HG02642 (cell line): Measurements from ENCODE around the gene DOCK11.
"Not testable (repeated sequence)": the region's sequence is repeated elsewhere in the genome, so short reads cannot be mapped to it uniquely, and the experiment has no call there.

Experiments
- ATAC-seq: cut with Tn5 transposase; IDR thresholded peaks from one replicate; pipeline ENCODE4 v1.9.1; 2021; ENCODE audit warnings: mild to moderate bottlenecking; ENCODE audit not compliant: unreplicated experiment, poor library complexity

DOCK11 gene

DNA sequence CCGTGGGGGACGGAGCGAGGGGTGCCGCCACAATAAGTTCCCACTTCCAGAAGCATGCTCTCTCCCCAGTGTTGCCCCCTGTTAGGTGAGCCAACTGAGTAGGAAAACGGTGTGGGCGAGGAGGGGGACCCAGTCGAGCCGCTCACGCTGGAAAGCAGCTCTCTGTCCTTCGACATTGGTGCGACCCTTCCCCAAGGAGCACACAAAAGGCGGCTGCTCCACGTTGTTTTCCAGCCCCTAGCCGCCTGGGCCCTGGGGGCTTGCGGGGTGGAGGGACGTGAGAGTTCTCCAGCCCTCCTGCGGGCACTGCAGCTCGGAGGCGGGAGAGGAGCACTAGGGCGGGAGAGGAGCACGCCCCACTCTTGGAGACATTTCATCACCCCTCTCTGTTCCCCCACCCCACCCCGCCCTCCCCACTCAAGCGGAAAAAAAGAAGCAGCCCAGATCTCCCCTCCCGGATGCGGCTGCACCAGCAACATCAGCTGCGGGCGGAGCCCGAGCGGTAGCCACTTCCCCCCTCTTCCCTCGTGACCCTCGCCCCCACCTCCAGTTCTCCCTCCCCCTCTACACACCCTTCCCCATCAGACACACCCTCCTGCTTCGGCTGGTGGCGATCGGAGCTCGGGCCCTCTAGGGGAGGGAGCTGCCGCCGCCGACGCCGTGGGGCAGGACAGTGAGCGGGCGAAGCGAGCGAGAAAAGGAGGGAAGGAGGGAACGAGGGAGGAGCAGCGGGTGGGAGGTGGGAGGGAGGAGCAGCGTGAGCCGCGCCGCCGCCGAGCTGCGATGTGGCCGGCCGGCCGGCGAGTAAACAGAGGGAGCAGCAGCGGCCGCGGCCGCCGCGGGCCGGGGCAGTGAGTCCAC, at the start of gene DOCK11:
Gene DOCK11, plus strand, starts transcription at position 755 of the 861 bp plus-strand sequence. CDS start 157 bp downstream, outside the sequence.
- peak; percentile 72 for ATAC-seq

DNA sequence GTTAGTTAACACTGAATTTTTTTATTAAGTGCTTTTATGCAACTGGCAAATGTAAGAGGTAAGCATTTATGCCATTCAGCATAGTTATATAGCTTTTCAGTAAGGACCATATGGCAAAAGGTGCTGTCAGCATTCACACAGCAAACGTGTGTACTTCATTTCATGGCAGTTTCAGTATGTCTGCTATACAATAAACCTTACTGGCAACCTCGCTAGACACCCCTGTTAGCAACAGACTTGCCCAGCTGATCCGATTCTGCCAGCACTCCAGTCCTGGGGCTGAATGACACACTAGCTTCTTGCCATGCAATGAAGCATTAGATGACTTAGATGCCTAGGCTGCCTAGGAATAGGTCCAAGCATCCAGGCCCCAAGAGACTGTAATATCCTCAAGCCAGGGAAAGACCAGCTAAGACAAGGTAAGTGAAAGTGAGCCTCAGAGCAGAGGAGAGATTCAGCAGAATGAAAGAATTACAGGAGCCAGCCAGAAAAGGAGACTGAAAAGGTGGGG, 47.3 kb upstream of the DOCK11 start:
- ATAC-seq: no peak

DNA sequence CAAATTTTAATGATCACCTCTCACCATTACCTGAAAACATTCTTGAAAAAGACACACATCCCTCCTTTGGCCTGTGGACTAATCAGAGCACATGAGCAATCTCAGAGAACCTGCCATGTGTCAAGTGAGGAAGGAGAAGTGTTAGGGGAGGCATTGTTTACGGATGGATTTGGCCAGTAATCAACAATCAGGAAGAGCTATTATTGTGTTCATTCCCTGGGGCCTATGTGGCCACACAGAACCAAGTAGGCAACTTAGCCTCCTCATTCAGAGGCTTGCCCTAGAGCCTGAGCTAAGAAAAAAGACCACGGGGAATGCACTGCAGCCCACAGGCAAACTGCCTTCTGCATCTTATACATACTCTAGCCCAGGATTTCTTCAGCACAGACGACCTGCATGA, 40.6 kb upstream of the DOCK11 start:
- ATAC-seq: no peak

DNA sequence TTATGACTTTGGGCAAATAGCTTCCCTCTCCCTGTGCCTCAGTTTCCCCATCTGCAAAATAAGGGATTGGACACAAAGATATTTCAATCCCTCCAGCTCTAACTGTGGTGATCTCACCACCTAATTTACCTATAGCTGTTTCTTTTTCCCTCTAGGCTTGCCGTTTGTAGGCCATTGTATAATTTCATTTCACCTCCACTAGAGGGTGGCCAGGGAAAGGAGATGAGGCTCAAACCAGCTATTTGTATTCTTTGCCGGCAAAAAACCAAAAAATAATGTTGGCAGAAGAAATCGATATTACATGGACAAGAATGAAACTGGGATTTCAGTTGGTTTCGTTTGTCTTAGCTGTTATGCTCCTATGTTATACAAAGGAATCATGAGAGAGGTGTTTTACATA, 36.1 kb upstream of the DOCK11 start:
- no peak for ATAC-seq

DNA sequence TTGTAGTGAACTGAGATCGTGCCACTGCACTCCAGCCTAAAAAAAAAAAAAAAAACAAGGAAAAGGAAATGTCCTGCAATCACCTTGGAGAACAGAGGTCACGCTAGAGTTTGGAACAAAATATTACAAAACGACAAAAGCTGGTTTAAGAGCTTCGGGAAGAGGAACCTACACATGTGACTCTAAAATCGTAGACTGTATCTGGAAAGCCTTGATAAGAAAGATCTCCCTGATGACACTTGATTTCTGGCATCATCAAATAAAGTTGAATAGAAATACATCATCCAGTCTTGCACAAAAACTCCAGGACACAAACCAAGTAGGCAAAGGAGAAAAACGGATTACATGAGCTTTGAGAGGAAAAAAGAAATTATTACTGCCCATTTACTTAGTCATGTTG, 31.1 kb upstream of the DOCK11 start:
- no peak for ATAC-seq

DNA sequence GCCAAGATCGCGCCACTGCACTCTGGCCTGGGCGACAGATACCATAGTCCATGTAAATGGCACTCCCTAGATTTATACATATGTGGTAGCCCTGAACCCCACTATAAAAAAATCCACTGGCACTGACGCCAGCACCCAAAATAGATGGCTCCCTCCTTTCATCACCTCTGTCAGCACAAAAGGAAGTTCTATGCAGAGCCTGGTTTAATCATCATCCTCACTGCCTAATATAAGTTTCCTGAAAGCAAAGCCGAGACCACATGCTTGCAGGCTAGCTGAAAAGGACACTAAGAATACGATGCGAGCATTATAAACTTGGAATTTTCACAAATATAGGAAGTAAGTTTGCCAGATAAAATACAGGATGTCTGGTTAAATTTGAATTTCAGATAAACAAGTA, 27.5 kb upstream of the DOCK11 start:
- no peak for ATAC-seq

DNA sequence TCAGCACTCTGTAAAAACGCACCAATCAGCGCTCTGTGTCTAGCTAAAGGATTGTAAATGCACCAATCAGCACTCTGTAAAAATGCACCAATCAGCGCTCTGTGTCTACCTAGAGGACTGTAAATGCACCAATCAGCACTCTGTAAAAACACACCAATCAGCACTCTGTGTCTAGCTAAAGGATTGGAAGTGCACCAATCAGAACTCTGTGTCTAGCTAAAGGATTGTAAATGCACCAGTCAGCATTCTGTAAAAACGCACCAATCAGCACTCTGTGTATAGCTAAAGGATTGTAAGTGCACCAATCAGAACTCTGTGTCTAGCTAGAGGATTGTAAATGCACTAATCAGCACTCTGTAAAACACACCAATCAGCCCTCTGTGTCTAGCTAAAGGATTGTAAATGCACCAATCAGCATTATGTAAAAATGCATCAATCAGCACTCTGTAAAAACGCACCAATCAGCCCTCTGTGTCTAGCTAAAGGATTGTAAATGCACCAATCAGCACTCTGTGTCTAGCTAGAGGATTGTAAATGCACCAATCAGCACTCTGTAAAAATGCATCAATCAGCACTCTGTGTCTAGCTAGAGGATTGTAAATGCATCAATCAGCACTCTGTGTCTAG, 24.8 kb upstream of the DOCK11 start:
- not testable (repeated sequence) for ATAC-seq

DNA sequence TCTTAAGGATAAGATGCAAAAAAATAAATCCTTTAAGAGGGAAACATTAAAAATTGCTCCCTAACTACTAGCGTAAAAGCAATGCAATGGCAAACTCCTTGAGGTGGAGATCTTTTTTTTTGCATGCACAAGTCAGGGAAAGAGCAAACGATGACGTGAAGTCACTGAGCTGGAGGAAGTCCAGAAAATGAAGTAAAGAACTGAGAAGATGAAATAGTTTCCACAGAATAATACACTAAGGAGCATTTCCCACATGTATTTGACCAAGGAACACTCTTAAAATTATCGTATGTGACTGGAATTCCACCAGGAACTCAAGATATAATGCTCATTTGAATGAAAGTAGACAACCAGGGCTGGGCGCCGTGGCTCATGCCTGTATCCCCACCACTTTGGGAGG, 21.0 kb upstream of the DOCK11 start:
- ATAC-seq: no peak

DNA sequence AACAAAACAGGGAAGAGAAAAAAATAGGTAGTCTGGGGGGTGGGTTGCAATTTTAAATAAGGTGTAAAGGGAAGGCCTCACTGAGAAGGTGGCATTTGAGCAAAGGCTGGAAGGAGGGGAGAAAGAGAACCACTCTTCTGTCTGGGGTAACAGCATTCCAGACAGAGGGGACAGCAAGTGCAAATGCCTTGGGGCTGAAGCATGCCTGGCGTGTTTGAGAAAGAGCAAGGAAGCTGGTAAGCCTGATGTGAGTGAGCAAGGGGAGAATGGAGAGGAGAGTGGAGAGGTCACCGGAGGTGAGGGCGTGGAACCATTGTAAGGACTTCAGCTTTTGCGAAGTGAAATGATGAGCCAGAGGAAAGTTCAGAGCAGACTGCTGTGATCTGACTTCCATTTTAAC, 19.7 kb upstream of the DOCK11 start:
- ATAC-seq: no peak

DNA sequence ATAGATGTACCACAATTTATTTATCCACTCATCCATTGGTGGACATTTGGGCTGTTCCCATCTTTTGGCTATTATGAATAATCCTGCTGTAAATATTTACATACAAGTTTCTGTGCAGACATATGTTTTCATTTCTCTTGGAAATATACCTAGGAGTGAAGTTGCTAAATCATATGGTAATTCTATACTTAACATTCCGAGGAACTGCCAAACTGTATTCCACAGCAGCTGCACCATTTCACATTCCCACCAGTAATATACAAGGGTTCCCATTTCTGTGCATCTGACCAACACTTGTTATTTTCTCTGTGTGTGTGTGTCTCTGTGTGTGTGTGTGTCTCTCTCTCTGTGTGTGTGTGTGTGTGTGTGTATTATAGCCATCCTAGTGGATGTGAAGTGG, 15.4 kb upstream of the DOCK11 start:
- no peak for ATAC-seq

DNA sequence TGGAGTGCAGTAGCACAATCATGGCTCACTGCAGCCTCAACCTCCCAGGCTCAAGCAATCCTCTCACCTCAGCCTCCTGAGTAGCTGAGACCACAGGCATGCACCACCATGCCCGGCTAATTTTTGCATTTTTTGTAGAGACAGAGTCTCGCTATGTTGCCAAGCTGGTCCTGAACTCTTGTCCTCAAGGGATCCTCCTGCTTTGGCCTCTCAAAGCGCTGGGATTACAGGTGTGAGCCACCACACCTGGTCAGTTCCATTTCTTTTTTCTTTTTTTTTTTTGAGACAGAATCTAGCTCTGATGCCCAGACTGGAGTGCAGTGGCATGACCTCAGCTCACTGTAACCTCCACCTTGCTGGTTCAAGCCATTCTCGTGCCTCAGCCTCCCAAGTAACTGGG, 13.2 kb upstream of the DOCK11 start:
- ATAC-seq: not testable (repeated sequence)

DNA sequence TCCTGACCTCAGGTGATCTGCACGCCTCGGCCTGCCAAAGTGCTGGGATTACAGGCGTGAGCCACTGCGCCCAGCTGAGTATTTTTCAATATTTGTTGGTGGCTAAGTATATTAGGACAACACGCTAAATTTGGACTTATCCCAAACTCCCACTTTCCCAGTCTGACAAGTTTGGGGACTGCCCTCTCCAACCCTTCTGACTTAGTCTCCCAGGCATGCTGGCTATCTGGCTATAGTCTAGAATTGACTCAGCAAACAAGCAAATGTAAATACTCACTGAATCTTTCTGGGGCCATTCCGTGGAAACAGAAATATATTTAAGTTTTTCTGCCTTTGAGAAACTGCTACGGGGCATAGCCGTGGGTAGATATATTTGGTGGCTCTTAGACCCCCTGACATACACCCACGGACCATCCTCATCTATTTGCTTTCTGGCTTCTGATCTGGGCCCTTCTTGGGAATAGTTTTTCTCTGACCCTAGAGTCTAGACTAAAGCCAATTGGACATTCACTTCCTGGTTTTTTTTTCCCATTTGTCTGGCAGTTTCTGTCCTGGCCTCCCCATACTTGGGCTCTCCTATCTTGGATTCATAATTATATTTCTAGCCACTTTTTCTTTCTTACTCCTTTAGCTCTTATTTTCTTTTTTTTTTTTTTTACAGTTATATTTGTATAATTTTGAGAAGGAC, 11.3 kb upstream of the DOCK11 start:
- no peak for ATAC-seq

DNA sequence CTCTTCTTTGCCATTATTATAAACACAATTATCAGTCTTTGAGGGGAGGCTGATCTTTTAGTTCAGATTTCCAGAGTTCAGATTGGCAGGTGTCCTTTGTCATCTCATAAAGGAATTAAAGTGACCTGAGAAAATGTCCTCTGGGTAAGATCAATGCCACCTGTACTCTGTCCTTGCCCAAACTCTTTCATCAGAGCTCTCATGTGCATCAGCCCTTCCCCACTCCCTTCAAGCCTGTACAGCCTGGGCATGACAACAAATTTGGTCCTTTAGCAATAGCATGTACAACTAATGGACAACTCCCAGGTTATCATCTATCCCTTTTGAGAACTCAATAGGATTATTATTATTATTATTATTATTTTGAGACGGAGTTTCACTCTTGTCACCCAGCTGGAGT, 8.9 kb upstream of the DOCK11 start:
- not testable (repeated sequence) for ATAC-seq

DNA sequence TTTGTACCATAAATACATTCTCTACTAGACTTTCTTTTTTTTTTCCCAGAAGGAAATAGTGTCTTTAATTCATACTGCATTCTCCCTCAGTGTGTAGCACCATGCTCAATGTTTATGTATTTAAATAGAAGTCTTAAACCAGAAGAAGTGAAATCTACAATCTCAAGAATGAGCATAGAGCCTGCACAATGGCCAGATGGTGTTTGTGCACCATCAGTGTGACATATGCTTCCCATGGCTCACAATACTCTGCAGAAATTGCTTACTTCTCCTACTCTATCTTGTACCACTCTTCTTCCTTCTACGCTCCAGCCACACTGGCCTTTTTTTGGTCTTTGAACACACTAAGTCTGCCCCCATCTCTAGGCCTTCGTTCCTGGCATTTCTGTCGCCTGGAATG, 2.6 kb upstream of the DOCK11 start:
- ATAC-seq: no peak

DNA sequence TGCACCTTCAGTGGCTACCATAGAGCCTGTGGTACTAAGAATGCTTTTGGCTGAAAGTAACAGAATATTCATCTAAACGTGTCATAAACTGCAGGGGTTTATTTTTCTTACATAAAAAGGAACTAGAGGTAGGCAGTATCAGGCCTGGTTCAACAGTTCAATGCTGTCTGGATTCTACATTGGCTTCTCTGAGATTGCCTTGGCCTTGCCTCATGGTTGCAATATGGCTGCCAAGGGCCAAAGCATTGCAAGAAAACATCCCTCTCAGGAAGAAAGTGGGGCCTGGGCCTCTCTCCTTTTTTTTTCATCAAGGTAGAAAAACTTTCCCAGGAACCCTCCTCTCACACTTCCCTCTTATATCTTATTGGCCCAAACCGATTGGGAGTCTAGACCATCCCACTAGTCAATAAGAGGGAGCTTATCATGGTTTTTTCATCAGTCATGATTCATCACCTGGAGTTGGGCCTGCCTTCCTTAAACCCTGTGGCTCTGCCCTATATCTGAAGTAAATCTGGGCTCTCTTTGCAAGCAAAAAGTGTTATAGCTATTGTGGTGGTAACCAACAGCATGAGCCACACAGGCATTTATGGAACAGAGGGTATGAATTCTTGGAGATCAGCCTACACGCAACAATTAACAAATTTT, 1.8 kb upstream of the DOCK11 start:
- no peak for ATAC-seq

DNA sequence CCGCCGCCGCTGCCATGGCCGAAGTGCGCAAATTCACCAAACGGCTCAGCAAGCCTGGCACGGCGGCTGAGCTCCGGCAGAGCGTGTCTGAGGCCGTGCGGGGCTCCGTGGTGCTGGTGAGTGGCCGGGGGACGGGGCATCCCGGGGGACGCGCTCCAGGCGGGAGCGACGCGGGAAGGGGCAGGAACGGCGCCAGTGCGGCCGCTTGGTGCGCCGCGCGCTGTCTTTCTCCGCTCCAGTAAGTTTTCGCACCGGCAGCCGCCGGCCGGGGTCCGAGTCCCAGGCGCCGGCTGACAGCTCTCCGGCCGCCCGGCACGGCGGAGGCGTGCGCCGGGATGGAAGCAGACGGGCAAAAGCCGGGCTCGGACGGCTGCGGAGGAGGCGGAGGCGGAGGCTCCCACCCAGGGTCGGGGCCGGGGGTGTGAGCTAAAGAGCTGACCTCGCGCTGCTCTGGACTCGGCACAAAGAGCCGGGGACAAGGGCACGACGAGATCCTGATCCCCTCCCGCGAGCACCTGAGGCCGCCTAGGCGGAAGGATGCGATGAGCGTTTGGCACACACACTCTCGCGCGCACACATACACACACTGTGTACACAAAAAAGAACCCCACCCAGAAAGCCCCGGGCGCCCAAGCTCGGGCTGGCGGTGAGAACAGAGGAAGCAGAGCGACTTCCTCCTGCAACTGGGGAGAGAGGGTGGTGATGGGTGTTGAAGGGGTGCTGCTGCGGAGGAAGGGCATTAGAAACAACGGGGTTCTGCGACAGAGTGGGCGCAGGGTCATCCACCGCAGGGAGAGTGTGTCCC, 545 bp downstream of the DOCK11 start:
- ATAC-seq: peak; percentile 56

DNA sequence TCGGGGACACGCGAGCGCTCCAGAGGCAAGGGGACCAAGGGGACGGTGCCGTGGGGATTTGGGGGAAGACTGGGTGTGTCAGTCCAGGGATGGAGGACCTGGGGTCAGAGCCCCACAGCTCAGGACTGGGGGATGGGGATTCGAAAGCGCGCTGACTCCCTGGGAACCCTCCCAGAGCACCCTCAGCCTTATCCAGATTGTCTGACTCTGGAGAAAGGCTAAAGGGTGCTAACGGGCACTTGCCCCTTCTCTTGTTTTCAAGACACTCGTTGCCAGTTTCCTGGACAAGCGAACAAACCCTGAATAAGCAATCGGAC, 1.1 kb downstream of the DOCK11 start:
- peak; percentile 15 for ATAC-seq

DNA sequence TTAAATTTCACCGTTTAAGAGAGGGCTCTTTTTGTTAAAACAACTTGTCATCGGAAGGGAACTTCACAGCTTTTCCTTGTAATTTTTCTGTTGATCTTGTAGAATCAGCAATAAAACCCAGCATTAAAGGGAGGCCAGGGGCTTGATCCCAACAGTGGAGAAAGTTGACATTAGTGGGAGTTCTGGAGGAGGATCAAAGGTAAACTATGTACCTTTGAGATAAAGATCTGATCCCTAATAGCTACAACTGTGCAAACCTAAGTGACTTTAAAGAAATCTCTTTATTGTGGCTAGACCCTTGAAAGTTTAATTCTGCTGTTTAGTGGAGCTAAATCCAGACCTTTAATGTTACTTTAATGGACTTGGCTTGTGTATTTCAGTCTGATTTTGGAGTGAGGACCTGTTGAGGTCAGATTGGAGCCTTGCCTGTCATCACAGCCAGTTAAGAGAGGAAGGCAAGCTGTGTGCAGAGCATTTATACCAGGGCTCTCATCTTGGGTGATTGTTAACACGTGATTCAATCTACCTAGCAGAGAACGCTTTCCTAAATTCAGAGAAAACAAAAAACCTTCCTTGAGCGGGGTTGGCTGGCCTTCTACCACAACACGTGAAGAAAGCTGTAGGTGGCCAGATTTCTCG, 1.7 kb downstream of the DOCK11 start:
- no peak for ATAC-seq

DNA sequence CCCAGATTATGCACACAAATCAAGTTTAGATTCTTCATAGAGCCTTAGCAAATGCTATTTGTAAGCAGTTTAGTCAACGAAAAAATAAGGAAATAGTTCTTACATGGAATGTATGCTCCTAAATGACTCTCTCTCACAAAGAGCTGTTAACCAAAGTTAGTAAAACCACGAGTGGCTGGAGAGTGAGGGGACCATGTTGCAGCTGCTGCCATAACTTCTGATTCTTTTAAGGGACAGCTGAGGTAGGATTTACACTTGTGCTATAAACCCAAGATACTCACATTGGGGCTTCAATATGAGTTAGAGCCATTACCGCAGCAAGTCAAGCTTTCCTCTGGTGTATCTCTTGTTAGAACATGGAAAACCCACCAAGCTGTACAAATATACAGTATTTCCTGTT, 2.7 kb downstream of the DOCK11 start:
- ATAC-seq: no peak

DNA sequence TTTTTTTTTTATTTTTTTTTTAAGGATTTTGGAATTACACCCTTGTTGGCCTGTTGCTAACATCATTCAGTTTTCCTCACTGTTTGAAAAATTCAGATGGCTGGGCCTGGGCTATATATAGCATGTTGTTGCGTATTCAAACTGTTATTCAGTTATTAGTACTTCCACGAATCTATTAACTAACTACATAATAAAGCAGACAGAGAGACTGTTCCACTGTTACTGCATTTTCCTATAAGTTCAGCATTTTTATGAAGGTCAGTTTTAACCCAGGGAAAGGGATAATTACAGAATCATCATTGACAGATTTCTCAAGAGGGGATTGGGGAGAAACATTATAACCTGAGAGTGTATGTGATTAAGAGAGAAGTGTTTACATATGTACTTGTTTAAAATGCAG, 3.1 kb downstream of the DOCK11 start:
- no peak for ATAC-seq
